GM21381 (cell line): ENCODE data around the gene CIITA.
"Not testable (repeated sequence)": the region's sequence is repeated elsewhere in the genome, so short reads cannot be mapped to it uniquely, and the experiment has no call there.

Experiments
- ATAC-seq: cut with Tn5 transposase; IDR thresholded peaks from one replicate; pipeline ENCODE4 v1.9.1; 2021; ENCODE audit warnings: mild to moderate bottlenecking, moderate library complexity; ENCODE audit not compliant: unreplicated experiment

Gene CIITA

DNA sequence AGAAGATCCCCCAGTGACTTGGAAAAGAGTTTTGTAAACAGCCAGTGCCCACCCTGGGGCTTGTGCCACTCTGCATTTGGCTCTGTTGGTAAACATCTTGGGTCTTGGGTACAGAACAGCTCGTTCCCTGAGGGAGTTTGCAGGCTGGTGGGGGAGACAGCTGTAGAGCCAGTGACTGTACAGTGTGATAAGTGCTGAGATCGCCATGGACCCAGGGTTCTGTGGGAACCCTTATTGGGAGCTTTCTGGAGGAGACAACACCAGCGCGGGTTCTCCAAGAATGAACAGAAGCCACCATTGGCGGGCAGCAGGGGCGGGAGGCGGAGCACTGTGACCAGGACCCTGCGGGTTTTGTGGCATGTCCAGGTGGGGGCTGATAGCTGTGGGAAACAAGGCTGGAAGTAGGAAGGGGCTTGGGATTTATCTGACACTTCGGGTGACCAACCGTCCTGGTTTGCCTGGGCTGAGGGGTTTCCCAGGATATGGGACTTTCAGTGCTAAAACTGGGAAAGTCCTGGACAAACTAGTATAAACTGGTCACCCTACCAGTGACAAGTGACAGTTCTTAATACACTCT, 70.3 kb downstream of the CIITA start:
- no peak for ATAC-seq

DNA sequence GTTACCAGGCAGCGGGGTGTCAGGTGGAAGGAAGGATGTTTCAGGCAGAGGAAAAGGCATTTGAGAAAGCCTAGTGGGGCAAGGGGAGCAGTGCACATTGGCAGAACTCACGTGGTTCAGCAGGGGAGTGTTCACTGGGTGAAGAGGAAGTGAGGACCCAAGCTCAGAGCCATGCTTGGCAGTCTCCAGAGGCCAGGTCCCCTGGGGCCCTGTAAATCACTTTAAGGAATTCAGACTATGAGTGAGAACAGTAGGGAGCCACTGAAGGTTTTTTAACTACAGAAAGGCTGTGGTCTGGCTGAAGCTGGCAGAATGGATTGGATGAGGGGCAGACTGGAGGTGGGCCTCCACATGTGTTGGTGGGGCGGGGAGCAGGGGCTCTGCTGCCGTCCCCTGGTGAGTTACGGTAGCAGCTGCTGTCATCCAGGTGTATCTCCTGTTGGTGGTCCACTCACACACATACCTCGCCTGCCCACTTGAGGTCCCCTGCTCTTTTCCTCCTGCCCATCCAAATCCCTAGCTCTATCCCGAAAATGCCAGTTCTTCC, 72.5 kb downstream of the CIITA start:
- peak; percentile 62 for ATAC-seq

GRCh38 chr16:10950393-10950792, 73.4 kb downstream of the CIITA start:
- no peak for ATAC-seq

DNA sequence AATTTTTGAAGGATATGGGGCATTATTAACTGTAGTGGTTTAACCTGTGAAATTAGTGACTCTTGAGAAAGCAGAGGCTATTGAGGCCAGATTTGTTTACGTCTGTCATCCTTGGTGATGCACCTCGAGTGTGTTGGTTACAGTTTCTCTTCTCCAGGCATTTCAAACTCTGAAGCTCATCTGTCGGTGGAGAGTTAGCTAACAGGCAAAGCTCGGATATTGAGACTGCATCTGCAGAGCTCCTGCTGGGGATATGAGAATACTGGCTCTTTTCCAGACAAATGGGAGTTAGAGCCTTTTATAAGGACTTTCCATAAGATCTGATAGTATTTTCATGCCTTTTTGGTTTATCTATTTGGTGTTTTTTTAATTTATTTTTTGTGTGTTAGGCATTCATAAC, 74.0 kb downstream of the CIITA start:
- ATAC-seq = no peak

GRCh38 chr16:10954903-10955302, 77.9 kb downstream of the CIITA start:
- ATAC-seq = no peak

DNA sequence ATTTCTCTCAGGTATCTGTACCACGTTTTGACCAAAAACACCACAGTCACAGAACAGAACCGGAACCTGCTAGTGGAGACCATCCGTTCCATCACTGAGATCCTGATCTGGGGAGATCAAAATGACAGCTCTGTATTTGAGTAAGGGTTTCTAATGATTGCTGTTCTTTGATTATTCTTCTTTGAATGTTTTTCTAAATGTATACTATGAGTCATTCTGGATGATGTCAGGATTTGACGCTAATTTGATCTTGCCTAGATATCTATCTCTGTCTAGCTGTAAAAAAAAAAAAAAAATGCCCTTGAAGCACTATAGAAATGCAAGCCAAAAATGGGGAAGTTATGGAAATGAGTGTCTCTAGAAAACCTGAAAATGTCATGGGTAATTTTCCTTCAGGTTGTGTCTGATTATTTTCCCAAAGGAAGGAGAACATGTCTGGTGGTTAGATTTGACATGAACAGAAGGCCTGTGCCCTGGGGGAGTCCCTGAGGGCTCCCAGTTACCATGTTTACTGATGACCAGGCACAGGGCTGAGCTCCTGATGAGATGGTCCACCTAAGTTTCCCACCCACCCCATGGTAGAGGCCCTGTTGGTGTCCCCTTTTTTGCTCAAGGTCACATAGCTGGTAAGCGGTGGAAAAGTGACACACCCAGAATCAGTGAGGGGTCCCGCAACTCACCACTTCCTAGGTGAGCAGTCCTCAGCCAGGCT, 80.9 kb downstream of the CIITA start:
- ATAC-seq = no peak

GRCh38 chr16:10959161-10959560, 82.2 kb downstream of the CIITA start:
- ATAC-seq = no peak

GRCh38 chr16:10961231-10961630, 84.2 kb downstream of the CIITA start:
- ATAC-seq = no peak

DNA sequence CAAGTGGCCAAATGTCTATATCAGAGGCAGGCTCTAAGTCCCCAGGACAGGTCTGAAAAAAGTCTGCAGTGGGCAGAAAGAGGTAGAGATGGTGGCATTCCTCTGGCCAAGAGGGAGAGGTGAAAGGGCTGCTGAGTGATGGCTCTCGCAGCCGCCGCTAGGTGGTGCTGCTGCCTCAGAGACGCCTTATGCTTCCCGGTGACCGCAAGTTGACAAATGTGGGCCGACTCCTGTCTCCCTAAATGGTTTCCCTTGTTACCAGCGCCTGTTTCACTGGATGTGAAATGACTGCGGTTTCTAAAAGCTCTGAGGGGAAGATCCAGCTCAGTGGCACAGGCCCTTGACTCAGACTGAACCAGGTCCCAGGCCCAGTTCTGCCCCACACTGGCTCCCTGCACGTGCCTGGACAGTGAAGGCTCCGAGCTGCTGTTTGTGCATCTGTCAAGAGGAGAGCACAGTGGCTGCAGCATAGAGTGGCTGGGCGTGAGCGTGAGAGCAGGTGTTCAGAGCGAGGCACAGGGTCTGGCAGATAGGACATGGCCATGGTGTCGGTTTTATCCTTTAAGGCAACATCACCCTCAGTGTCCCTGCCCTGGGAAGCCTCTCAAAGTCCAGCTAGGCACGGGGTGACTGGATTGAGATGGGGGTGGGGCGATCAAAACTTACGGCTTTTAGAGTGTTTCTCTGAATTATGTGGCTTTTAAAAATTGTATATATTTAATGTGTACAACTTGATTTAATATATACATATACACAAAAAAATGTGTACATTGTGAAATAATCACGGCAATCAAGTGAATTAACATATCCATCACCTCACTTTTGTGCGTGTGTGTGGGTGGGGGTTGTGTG, 87.3 kb downstream of the CIITA start:
- no peak for ATAC-seq

- peak; percentile 36 for ATAC-seq
Measured at GRCh38 chr16:10964891-10965326, 87.9 kb downstream of the CIITA start.

DNA sequence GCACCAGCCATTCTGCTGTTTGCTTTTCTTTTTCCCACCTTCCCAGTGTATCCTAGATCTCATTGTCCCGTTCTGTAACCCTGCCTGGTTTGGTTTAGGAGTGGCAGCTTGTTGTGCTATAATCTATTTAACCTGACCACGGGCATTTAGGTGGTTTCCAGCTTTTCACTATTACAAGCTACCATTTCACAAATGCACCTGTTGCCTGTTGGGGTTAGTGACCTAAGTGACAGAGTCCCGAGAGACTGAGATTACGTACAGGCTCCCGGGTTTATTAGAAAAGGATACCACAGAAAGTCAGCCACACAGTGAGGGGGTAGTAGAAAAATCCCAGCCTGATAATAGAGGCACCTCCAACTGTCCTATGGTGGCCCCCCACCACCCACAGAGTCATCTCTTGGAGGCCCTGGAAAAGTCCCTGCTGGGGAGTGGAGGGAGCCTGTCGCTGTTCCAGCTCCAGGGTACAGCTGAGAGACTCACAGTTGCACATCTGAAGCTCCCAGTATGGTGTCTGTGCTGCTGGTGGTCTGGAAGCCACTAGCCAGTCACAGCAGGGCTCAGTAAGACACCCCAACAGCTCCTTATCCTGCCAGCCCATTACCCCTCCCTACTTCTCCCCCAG, 88.5 kb downstream of the CIITA start:
- peak; percentile 55 for ATAC-seq

DNA sequence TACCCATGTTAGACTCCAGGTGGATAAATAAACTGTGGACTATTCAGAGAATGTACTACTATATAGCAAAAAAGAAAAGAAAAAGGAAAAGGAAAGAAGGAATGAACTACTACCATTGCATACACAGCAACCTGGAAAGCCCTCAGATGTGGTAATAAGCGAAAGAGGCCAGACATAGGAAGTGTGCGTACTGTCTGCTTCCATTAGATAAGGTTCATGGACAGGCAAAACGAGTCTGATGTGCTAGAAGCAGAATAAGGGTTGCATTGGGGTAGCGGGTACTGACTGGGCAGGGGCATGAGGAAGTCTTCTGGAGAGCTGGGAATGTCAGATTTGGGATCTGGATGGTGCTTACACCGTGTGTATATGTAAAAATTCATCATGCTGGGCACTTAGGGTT, 89.1 kb downstream of the CIITA start:
- ATAC-seq = no peak

GRCh38 chr16:10966559-10966958, 89.6 kb downstream of the CIITA start:
- ATAC-seq = not testable (repeated sequence)

GRCh38 chr16:10967986-10968385, 91.0 kb downstream of the CIITA start:
- ATAC-seq = no peak

- ATAC-seq = no peak
Measured at GRCh38 chr16:10968498-10968897, 91.5 kb downstream of the CIITA start.

GRCh38 chr16:10969615-10970014, 92.6 kb downstream of the CIITA start:
- ATAC-seq = no peak

DNA sequence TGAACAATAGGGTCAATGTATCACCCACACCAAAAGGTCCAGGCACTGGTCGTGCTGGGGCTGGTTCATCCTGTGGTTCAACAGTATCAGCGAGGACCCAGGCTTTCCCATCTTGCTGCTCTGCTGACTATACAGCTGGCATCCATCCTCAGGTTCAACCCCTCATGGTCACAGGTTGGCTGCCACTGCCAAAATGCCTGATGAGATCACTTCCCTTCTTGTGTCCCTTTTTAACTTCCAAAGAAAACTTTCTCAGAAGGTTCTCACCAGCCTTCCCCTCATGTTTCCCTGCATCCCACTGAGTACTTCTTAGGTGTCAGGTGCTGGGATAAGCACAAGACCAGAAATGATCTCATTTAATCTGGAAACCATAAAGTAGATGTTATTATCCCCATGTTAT, 93.1 kb downstream of the CIITA start:
- ATAC-seq = no peak

GRCh38 chr16:10971560-10971961, 94.6 kb downstream of the CIITA start:
- no peak for ATAC-seq

DNA sequence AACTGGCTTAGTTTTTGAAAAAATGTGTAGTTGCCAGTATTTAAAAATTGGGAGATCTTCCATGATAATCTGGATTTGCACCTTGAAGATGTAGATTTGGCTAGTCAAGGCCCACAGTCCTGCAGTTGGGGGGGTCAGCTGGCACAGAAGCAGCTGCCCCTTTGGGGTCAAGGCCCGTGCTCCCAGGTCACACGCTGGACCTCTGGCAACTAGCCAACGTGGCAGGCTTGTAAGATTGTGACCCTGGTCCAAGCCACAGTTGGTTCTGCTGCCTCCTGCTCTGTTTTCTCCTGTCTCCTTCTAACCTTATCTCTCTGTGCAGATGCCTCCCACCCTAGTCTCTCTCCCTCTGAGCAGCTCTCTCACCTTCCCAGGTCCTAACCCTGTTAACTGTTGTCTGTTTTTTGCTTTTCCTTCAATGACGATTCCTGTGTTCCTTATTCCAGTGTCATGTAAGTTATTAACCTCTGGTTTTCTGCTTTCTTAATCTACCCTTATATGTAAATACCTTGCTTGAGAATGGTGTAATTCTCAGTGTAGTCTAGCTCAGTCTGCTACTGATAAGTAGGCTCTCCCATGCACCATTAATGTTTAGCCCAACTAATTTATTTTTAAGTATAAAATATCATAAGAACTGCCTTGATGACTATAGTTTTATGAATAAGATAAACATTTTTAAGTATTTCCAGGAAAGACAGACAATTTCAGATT, 95.3 kb downstream of the CIITA start:
- no peak for ATAC-seq

GRCh38 chr16:10972819-10973464, 95.9 kb downstream of the CIITA start:
- ATAC-seq = no peak
